GM12892 (cell line): ENCODE data around the gene BICRA.

Experiments used
- DNase-seq: peaks from one replicate; pipeline ENCODE4 v3.0.0; 2011; ENCODE audit not compliant: insufficient read length
- FAIRE-seq: peaks from 2 replicates; lab custom pipeline; 2011; peaks lifted over from hg19 to GRCh38; lab: Jason Lieb, UNC
- POLR2A ChIP-seq: IDR thresholded peaks from 2 replicates; pipeline ENCODE4 v1.6.1; 2011; ENCODE audit warnings: low read depth, low read length, control low read depth
- POLR2AphosphoS5 ChIP-seq: IDR thresholded peaks from 2 replicates; pipeline ENCODE4 v1.6.1; 2011; ENCODE audit warnings: low read depth, low read length, control low read depth
- TAF1 ChIP-seq: IDR thresholded peaks from 2 replicates; pipeline ENCODE4 v1.6.1; 2011; ENCODE audit warnings: low read depth, mild to moderate bottlenecking, control low read depth, low read length, borderline replicate concordance

Gene BICRA

DNA sequence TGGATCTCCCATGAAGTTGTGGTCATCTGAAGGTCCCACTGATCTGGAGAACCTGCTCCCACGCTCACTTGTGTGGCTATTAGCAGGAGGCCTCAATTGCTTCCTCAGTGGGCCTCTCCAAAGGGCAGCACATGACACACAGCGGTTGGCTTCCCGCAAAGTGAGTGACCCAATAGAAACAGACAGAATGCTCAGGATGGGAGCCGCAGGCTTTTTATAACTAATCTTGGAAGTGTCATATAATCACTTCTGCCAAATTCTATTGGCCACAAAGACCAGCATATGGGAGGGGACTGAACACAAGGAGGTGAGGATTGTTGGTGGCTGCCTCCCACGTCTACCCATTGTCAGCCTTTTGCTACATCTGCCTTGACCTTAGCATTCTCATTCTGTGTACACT is 82.2 kb downstream of the BICRA start:
- DNase-seq (no peak), FAIRE-seq (no peak)
- no peak for TF ChIP-seq TAF1
- TF ChIP-seq POLR2A: no peak
- TF ChIP-seq POLR2AphosphoS5: no peak

GRCh38 chr19:47691782-47692181 is 82.8 kb downstream of the BICRA start:
- DNase-seq (no peak), FAIRE-seq (no peak)
- TF ChIP-seq POLR2A (no peak), POLR2AphosphoS5 (no peak), TAF1 (no peak)

- no peak for DNase-seq
- TF ChIP-seq POLR2AphosphoS5 (no peak), POLR2A (no peak), TAF1 (no peak)
- no peak for FAIRE-seq
These were observed 84.6 kb downstream of the BICRA start for GRCh38 chr19:47693489-47693888.

- DNase-seq (no peak), FAIRE-seq (no peak)
- no peak for TF ChIP-seq TAF1
- no peak for TF ChIP-seq POLR2A
- no peak for TF ChIP-seq POLR2AphosphoS5
These were observed 85.0 kb downstream of the BICRA start for GRCh38 chr19:47693903-47694302.

GRCh38 chr19:47694466-47695273 is 85.7 kb downstream of the BICRA start:
- FAIRE-seq: no peak

GRCh38 chr19:47695533-47696262 is 86.8 kb downstream of the BICRA start:
- DNase-seq: no peak
- no peak for FAIRE-seq
- TF ChIP-seq TAF1: no peak
- TF ChIP-seq POLR2A: no peak
- TF ChIP-seq POLR2AphosphoS5: no peak

More at GRCh38 chr19:47694466-47695273, 85.7 kb downstream of the BICRA start:
- no peak for DNase-seq
- TF ChIP-seq POLR2AphosphoS5 (no peak), POLR2A (no peak), TAF1 (no peak)

DNA sequence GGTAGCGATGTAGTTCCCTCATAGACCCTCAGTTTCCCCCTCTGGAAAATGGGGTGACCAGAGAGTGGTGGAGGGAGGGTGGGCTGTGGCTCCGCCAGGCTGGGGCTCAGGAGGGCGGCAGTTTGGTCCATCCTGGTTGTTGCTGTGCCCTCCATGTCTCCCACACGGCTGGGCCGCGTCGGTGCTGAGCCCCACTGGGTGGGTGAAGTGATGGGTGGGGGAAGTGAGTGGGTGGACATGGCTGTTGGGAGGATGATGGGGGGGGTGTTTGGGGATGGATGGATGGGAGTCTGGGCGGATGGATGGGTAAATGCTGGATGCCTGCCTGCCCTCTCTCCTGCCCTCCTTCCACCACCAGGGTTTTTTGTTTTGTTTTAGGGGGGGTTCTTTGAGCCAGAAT is 87.7 kb downstream of the BICRA start:
- TF ChIP-seq POLR2A (no peak), TAF1 (no peak), POLR2AphosphoS5 (no peak)
- FAIRE-seq: no peak
- no peak for DNase-seq

DNA sequence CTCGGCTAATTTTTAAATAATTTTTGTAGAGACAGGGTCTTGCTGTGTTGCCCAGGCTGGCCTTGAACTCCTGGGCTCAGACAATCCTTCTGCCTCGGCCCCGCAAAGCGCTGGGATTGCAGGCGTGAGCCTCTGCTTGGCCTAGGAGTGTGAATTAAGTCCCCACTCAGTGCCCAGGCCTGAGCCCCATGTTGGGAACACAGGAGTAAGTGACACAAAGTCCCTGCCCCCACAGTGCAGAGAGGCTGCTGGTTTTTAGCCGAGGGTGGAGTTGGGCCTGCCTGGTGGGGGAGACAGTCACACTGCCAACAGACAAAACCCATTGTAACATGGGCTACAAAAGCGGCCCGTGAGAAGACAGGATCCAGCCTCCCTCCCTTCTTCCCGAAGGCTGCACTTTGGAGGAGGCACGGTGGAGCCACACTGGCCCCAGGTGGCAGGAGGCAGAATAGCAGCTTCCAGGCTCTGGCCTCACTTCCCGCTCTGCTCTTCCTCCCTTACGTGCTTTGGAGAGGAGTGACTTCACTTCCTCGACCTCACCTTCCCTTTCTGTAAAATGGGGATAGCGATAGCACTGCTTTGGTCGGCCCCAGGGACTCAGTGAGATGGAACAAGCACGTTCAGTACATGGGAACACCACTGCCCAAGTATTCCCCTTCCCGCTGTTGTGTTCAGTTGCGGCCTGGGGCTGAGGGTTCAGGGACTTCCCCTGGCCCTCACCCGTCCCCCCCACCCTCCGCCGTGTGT is 89.1 kb downstream of the BICRA start:
- DNase-seq (peak; percentile 74), FAIRE-seq (peak; percentile 92)
- TF ChIP-seq TAF1: no peak
- TF ChIP-seq POLR2A: no peak
- TF ChIP-seq POLR2AphosphoS5: no peak

- TF ChIP-seq POLR2A (no peak), POLR2AphosphoS5 (no peak), TAF1 (no peak)
- no peak for FAIRE-seq
- DNase-seq: no peak
These were observed 89.9 kb downstream of the BICRA start for GRCh38 chr19:47698631-47699359.

- no peak for TF ChIP-seq POLR2AphosphoS5
- TF ChIP-seq POLR2A: no peak
- no peak for TF ChIP-seq TAF1
- FAIRE-seq (peak; percentile 64), DNase-seq (peak; percentile 72)
These were observed 90.5 kb downstream of the BICRA start for GRCh38 chr19:47699360-47699917.
